ENCODE measurements around the gene B4GALNT4.
A peak's percentile ranks its signal among the peaks of the same experiment; 100 is the strongest.
"Not testable (repeated sequence)": the region's sequence is repeated elsewhere in the genome, so short reads cannot be mapped to it uniquely, and the experiment has no call there.

B4GALNT4 gene

DNA sequence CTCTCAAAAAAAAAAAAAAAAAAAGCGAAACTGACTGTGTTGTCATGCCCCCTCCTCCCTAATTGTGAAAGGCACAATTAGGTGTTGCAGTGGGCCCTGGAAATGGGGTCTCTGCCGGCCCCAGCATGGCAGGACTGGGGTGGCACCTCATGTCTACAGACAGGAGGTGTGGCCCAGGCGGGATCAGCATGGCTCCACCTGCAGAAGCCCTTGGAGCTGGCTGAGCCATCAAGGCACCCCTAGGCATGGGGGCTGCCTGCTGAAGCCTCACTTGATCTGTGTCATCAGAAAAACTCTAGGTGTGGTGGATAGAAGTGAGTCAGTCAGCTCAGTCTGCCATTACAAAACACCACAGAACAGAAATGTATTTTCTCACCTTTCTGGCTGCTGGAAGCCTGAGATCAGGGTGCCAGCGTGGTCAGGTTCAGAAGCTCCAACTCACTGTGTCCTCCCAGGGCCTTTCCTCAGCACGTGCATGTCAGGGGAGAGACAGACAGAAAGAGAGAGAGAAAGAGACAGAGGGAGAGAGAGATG lies 10.1 kb upstream of the B4GALNT4 start:
- DNase-seq = no peak

DNA sequence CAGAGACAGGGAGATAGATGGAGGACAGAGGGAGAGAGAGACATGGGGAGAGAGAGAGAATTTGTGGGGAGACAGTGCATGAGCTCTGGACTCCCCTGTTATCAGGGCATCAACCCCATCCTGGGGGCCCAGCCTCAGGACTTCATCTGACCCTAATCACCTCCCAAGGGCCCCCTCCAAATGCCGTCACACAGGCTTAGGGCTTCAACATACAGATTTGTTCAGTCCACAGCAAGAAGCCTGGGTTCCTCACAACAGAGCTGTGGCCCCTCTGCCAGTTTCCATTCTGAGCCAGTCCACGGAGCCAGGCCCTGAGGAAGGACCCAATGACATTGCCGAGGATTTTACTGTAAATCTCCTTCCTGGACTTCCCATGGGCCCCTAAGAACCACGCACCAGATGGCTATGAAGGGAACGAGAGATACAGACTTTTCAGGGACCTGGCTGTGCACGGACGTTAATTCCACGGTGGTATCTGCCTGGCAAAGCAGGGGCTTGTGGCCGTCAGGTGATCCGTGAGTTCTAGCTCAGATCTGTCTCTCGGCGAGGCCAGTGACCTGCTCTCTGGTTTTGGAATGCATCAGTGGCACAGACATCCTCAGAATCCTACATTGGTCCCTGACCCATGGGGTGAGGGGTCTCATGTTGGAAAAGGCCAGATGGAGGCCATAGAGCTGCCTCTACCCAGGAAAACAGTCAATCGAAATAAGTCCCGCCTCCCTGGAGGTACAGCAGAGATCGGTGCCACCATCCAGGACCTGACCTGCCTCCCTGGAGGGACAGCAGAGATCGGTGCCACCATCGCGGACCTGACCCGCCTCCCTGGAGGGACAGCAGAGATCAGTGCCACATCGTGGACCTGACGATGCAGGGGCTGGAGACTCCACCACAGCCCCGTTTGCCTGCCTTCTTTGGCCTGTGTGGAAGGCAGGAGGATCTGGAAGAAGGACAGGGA lies 8.7 kb upstream of the B4GALNT4 start:
- no peak for DNase-seq

DNA sequence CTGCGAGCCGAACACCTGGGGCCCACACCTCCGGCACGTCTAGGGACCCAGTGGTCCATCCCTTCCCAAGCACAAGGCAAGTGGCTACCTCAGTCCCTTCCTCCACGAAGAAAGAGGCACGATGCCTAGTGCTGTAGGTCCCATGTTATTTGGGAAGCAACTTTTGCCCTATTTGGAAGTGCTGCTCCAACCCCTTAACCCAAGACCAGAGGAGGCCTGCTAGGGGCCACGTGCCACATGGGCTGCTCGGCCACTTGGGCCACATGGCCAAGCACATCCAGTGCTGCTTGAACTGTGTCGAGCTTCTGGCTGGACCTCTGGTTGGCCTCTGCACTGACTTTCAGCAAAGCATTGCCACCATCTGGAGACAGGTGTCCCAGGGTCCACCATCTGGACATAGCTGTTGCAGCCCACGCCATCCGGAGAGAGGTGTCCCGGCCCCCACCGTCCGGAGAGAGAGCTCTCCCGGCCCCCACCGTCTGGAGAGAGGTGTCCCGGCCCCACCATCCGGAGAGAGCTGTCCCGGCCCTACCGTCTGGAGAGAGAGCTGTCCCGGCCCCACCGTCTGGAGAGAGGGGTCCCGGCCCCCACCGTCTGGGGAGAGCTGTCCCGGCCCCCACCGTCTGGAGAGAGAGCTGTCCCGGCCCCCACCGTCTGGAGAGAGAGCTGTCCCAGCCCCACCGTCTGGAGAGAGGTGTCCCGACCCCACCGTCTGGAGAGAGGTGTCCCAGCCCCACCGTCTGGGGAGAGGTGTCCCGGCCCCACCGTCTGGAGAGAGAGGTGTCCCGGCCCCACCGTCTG lies 6.5 kb upstream of the B4GALNT4 start:
- no peak for DNase-seq

DNA sequence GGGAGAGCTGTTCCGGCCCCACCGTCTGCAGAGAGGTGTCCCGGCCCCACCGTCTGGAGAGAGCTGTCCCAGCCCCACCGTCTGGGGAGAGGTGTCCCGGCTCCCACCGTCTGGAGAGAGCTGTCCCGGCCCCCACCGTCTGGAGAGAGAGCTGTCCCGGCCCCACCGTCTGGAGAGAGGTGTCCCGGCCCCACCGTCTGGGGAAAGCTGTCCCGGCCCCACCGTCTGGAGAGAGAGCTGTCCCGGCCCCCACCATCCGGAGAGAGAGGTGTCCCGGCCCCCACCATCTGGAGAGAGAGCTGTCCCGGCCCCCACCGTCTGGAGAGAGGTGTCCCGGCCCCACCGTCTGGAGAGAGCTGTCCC lies 5.9 kb upstream of the B4GALNT4 start:
- DNase-seq = not testable (repeated sequence)

DNA sequence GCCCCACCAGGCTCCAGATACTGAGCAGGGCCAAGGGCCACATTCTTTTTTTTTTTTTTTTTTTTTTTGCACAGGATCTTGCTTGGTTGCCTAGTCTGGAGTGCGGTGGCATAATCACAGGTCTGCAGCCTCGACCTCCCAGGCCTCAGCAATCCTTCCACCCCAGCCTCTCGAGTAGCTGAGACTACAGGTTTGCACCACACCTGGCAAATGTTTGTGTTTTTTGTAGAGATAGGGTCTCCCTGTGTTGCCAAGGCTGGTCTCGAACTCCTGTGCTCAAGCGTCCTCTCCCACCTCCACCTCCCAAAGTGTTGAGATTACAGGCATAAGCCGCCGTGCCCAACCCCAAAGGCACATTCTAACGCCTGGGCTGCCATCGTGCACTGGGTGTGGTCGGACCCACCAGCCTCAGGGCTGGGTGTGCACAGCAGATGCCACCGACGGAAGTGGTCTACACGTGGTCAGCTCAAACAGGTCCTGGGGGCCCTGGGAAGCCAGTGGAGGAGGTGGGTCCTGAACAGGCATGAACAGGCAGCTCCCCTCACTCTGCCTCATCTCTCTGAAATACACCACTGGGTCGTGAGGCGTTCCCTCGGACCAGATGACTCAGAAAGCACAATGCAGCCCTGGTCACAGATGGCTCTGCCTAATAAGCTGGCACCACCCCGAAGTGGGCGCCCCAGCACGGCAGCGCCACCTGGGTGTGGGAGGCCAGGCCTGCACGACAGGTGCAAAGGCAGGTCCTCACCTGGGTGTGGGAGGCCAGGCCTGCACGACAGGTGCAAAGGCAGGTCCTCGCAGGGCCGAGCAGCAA lies 5.1 kb upstream of the B4GALNT4 start:
- peak; percentile 43 to 46 for DNase-seq

DNA sequence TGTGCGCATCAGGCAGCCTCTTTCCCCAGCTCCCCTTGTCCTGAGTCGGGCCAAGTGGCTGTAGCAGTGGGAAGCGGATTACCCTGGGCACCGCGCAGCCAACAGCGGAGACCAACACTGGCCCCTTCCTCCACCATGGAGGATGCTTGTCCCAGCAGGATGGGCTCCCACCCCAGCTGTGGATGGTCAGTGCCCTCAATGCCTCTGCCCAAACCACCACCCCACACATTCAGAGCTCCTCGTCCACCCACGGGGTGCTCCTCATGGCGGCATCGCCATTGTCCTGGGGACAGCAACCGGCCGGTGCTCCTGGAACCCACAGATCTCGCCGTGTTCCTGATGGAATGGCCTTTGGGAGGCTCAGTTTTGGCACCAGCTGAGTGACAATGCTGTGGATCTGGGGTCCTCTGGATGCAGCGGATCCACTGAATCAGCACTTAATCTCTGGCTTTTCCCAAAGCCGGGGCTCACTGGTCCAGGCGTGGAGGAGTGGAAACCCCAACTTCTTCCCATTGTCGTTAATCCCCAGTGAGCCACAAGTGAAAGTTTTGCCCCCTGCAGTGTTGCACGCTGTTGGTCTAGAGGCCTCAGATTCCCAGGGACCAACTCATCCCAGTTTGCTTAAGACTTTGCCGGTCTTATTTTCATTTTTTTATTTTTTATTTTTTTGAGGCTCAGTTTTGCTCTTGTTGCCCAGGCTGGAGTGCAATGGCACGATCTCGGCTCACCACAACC lies 4.1 kb upstream of the B4GALNT4 start:
- DNase-seq = no peak

DNA sequence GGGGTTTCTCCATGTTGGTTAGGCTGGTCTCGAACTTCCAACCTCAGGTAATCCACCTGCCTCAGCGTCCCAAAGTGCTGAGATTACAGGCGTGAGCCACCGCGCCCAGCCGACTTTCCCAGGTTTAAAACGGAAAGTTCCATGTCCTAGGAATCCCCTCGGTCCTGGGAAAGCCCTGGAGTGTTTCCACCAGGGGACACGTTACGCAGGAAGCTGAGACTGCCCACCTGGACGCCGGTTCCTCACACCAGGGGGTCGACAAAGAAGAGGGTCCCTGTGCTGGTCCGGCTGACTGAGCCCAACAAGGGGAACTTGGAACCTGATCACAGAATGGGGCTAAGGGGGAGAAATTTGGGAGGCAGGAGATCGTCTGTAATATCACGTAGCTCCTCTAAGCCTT lies 3.5 kb upstream of the B4GALNT4 start:
- no peak for DNase-seq

DNA sequence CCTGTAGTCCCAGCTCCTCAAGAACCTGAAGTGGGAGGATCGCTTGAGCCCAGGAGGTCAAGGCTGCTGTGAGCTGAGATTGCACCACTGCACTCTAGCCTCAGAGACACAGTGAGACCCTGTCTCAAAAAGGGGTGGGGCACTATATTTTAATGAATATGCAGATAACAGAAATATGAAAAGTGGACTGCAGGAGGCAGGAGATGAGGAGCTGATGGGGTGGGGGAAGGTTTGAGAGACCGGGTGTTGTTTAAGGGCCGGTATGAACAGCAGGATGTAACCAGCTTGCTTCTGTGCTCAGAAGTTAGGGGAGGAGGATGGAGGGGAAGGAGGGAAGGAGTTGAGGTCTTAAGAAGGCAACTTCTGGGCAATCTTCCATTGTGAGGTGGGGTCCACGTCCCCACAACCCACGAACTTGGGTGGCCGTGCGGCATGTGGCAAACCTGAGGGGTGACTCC lies 1.3 kb upstream of the B4GALNT4 start:
- DNase-seq = no peak

DNA sequence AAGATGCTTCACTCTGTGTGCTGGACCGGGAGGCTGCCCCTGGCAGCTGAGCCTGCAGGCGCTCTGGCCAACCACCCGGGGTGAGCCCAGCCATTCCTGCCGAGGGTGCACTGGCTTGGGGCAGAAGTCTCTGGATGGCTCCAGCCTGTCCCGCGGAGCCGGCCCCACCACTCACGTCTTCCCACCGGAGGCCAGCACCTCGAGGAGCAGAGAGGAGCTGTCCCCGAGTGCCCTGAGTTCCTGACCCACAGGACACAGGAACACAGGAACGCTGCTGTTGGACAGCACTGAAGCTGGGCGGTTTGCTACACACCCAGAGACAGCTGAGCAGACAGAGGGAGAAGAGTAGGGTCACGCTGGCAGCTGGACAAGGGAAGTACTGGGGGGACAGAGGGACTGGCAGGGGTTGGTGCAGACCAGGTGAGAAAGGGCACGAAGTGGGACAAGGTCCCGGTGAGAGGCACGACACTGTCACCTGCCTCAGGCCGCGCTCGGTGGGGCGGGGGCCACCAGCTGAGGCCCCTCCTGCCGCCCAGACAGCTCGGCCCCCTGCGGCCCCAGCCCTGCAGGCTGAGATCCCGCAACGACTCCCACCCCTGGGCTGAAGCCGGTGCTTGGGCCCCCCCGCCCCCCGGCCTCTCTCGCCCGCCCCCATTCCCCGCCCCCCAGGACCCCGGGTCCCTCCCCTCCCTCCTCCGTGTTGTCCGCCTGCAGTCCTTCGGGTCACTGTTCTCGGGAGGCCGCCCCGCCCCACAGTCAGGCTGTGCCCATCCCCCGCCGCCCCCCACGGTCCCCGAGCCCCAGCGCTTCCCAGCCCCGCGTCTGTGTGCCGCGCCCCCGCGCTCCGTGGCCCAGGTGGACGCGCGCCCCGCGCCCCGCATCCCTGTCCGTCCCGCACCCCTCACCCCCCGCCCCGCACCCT lies 624 bp upstream of the B4GALNT4 start:
- no peak for DNase-seq

DNA sequence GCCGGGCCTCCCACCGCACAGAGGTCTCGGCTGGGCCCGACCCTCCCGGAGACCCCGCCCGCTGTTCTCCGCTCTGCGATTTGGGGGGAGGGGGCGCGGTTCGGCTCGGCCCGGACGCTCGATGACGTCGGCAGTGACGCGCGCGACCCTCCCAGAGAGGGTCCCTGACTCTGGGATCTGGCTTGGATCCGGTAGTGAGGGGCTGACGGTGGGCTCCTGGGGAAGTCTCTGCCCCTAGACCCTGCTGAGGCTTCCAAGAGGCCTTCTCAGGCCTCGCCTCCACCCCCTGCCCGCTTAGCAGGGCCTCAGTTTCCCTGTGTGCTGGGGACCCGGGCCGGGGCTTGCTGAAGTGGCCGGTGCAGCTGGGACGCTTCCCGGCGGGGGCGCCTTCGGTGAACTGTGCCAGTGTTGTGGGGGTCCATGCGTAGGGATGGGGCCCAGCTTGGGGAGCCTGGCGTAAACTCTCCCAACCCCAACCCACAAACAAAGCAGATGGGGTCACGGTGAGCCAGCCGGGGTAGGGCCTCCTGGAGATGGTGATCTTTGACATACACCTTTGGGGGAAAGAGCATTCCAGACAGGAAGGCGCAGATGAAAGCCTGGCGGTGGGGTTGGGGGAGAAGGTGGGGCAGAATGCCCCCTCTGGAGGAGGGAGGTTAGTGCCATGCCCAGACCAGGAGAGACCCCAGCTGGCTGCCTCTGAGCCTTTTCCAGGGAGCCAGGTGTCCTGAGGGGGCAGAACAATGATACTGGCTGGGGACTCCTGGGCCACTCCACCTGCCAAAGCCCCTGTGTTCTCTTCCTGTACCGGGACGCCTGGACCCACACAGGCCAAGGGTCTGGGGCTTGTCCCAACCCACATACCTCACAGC lies 1.0 kb downstream of the B4GALNT4 start:
- no peak for DNase-seq

DNA sequence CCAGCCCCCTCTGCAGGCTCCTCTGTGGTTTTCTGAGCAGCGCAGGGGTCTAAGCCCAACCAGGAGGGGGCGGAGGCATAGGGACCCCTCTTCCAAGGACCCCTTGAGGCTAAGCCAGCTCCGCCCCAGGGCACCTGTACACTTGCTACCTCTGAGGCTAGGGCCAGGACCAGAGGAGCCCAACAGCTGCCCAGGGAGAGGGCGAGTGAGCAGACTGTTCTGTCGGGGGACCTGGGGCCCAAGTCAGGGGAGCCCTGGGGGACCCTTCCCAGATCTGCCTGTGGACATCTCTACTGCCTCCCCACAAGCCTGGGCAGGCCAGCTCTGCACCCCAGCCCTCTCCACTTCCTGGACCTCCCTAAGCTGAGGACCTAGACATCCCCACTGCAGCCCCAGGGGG lies 1.8 kb downstream of the B4GALNT4 start:
- DNase-seq = no peak

DNA sequence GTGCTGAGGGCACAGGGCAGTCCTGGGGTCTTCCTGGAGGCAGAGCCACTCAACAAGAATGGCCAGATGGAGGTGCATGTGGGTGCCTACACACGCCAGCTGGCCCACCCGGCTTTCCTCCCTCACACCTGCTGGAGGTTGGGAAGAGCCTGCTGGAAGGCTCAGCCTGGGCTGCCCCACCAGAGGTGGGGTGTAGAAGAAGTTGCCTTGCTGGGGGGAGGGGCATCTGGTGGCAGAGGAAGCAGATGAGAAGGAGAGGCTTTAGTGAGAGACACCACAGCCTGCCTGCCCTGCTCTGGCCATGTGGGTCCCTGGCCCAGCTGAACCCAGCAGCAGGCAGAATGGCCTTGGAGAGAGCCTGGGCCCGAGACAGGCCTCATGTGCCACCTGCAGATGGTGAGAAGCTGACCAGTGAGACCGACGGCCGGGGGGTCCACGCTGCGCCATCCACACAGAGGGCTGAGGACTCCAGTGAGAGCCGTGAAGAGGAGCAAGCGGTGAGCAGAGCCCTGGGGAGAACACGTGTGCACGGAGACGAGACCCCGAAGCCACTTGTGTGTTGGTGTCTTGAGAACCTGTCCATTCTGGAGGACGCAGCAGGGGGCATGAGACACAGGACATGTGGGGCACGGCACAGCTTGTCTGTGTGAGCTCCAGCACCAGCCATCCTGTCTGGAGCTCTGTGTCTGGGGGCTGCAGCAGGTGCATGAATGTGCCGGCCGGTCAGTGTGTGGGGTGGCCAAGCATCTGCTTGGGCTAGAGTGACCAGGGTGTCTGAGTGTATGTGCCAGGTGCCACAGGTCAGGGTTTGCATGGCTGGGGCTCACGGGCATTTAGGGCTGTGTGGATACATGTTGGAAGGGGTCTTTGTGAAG lies 2.7 kb downstream of the B4GALNT4 start:
- DNase-seq = no peak

DNA sequence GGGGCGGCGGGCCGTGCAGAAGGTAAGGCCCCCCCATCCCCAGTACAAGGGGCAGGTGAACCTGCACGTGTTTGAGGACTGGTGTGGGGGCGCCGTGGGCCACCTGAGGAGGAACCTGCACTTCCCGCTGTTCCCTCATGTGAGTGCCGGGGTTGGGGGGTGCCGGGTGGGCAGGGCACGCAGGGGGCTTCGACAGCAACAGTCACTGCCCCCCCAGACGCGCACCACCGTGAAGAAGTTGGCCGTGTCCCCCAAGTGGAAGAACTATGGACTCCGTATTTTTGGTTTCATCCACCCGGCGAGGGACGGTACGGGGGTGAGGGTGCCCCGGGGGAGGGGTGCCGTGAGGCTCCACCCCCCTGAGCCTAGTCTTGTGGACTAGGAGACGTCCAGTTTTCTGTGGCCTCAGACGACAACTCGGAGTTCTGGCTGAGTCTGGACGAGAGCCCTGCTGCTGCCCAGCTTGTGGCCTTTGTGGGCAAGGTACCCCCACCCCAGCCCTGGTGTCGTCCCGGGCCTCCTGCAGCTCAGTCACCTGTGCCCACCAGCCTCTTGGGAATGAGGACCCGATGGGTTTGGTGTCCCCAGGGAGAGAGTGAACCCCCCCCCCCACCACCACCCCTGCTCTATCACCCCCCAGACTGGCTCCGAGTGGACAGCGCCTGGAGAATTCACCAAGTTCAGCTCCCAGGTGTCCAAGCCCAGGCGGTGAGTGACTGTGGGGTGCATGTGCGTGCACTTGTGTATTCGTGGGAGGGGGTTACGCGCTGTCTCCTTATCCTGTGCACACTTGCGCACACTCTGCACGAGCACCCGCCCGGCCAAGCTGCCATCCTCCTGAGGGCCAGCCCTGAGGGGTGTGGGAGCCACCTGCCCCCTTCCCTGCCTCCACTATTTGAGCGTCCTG lies 3.8 kb downstream of the B4GALNT4 start:
- no peak for DNase-seq

DNA sequence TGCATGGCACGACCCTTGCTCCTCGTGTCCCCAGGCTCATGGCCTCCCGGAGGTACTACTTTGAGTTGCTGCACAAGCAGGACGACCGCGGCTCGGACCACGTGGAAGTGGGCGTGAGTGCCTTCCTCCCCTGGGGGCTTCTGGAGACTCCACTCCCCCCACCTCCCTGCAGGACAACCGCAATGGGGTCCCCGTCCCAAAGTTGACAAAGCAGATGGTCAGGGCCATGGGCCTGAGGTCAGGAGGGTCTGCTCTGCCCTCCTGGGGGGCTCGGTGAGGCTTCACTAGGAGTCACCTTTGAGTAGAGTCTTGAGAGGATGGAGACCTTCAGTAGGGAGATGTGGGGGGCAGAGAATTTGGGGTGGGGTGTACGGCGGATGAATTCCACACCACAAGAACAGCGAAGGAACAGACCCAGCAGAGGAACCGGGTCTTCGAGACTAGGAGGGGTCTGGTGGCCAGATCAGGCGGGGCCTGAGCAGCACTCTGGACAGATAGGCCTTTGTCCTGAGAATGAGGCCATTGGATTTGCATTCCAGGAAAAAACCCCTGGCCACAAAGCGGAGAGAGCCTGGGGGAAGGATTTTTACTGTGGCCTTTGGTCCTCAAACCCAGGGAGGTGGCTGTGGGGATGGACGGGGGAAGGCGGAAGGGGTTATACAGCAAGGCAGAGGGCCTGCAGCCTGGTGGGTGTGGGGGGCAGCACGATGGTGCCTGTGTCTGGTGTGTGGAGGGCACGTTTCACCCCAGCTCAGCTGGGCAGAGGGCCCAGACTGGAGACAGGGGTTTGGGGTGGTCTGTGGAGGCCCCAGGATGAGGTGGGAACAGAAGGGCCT lies 4.6 kb downstream of the B4GALNT4 start:
- DNase-seq = no peak

DNA sequence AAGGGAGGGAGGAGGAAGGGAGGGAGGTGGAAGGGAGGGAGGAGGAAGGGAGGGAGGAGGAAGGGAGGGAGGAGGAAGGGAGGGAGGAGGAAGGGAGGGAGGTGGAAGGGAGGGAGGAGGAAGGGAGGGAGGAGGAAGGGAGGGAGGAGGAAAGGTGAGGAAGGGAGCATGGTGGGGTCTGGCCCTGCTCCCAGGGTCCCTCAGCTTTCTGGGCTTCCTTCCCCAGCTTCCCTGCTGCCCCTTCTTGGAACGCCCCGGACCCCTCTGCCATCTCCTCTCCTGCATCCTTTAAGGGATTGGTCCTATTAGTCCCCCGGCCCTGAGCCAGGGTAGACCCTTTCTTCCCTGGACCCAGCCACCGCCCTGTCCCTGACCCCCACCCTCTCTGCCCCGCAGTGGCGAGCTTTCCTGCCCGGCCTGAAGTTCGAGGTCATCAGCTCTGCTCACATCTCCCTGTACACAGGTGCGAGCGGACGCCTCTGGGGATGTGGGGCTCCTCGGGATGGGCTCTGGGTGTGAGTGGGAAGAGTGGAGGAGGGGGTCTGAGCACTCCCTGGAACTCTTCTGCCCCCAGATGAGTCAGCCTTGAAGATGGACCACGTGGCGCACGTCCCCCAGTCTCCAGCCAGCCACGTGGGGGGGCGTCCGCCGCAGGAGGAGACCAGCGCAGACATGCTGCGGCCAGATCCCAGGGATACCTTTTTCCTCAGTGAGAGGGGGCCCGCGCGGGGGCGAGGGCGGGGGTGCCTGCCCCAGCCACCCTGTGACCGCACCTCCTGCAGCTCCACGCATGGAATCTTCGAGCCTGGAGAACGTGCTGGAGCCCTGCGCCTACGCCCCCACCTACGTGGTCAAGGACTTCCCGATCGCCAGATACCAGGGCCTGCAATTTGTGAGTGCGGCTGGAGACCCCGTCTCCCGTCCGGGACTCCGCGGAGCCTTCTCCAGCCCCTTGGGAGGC lies 6.0 kb downstream of the B4GALNT4 start:
- DNase-seq = no peak

Measured in stimulated activated CD4-positive, alpha-beta T cell treated with anti-CD3 and anti-CD28 coated beads, Interleukin-2, amount 100 ng/mL, for 48 hours (primary cell).